GM18907 (cell line): ENCODE data around the gene KCNH6.

Experiments
- ATAC-seq: cut with Tn5 transposase; IDR thresholded peaks from one replicate; pipeline ENCODE4 v1.9.1; 2021; ENCODE audit warnings: mild to moderate bottlenecking, moderate library complexity; ENCODE audit not compliant: unreplicated experiment

KCNH6 gene, protein sequence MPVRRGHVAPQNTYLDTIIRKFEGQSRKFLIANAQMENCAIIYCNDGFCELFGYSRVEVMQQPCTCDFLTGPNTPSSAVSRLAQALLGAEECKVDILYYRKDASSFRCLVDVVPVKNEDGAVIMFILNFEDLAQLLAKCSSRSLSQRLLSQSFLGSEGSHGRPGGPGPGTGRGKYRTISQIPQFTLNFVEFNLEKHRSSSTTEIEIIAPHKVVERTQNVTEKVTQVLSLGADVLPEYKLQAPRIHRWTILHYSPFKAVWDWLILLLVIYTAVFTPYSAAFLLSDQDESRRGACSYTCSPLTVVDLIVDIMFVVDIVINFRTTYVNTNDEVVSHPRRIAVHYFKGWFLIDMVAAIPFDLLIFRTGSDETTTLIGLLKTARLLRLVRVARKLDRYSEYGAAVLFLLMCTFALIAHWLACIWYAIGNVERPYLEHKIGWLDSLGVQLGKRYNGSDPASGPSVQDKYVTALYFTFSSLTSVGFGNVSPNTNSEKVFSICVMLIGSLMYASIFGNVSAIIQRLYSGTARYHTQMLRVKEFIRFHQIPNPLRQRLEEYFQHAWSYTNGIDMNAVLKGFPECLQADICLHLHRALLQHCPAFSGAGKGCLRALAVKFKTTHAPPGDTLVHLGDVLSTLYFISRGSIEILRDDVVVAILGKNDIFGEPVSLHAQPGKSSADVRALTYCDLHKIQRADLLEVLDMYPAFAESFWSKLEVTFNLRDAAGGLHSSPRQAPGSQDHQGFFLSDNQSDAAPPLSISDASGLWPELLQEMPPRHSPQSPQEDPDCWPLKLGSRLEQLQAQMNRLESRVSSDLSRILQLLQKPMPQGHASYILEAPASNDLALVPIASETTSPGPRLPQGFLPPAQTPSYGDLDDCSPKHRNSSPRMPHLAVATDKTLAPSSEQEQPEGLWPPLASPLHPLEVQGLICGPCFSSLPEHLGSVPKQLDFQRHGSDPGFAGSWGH

DNA sequence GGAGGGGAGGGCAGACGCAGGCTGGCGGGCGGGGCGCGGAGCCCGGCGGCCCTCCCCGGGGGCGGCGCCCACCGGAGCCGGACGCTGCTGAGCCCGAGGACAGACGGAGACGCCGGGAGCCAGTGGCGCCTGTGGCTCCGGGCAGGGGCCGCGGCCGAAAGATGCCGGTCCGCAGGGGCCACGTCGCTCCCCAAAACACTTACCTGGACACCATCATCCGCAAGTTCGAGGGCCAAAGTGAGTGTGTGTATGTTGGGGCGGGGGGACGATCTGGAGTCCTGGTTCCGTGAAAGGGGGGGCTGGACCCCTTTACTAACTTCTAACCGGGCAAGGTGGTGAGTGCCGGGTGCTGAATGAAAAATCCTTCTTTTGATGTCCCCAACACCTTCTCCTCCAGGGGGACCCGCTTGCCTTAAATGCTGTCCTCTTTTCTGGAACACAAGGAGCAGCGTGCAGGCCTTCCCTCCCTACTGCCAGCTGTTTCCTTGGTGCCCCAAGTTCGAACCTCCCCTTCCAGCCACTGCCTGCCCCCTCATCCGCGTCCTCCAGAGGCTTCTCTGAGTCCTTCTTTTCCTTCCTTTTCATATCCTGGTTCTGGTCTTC lies at the start of gene KCNH6:
TSS of gene KCNH6 (plus strand) at position 106 of the 603 bp plus-strand sequence. CDS start at position 162, 56 bp downstream.
- ATAC-seq = no peak

DNA sequence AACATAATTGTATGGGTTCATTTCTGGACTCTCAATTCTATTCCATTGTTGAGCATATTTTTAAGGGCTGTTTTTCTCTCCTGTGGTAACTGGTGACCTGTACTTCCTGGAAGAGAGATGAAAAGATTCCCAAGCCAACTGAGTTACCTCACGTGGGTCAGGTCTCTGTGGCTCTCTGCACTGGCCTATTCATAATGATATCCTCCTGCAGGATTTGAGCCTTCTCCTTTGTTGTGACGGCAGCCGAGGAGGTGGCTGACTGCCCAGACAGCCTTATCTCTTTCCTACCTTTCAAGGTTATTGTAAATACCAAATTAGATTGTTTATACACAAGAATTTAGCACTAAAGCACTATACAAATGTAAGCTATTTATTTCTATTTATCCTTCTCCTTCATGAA lies 49.0 kb upstream of the KCNH6 start:
- ATAC-seq = no peak

DNA sequence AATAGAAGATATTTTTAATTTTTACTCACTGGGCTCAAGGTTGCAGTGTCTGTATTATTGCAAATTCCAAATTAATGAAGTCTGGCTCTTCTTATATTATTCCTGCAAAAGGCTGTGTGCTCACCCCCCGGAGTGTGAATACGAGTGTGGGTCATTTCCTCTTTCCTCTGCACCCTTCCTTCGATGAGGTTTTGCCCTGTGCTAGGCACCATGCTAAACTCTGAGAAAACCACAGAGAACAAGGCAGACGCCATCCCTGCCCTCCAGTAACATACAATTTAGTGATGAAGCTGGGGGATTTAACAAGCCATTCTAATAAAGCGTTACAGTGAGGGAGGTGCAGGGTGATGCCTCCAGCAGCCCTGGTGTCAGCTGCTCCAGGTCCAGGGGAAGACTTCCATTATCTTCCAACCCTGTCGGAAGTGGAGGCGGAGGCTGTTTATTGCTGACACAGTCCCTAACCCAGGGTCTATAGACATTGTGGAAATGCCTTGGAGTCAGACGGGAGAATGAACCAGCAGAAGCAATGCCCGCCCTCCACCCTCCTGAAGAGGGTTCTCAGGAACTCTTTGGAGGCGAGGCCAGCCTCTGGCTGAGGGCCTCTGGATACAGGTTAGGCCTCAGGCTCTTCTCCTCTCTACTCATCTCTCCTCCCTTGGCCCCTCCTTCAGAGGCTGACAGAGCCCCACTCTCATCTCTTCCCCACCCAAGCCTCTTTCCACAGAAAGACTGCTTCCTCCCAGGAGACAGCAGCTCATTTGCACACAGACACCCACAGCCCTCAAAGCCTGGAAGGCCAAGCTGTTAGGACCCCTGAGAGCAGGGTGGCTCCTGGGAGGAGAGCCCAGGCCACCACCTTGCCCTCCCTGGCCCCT lies 48.3 kb upstream of the KCNH6 start:
- no peak for ATAC-seq

DNA sequence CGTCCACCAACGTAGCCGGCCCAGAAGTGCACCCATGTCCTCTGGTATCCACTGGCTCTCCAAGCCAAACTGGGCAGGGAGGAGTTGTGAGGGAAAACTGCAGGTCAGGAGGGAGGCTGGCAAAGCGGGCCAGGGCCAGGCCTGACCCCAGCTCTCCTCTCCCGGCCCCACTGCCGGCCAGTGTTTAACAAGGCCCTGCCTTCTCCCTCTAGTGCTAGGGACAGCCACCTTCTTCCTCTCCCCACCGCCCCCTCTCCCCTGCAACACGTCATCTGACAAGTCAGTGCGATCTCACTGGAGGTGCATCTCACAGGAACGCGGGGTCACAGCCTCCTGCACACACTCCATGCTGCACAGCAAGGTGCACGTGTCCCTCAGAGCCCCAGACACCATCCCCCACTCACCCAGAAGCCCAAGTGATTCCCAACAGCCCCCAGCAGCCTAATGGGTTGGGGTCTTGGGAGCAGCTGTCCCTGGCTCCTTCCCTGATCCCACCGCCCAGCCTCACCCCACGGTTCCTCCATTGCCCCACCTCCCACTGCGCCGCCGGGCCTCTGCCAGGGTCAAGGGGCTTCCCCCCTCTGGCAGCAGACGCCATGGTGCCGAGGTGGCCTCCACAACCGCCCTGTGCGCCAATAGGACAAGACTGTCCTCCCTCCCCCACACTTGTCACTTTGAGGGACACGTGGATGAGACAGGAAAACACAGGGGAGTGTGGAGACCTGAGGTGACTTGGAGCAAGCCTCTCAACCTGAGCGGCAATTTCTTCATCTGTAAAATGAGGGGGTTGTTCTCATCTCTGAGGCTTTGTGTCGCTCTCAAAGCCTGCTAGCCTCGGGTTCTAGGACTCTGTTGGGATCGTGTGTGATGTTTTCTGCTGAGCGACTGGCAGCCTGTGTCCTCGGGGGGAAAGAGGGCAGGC lies 47.4 kb upstream of the KCNH6 start:
- ATAC-seq = no peak

DNA sequence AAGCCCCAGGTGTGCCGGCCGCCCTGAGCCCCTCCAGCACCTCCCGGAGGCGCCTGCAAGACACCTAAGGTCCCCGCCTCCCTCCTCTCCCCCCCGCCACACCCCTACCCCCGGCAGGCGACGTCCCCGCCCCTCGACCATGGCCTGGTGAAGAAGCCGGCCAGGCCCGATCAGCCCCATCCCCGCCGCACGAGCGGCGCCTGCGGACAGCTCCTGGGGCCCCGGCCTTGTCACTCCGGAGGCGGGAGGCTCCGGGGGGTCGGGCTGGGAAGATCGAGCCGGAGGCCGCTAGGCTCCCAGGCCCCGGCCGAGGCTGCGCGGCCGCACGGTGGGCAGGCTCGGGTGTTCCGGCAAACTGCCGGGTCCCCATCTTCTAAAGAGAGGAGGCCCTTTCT lies 46.7 kb upstream of the KCNH6 start:
- ATAC-seq = no peak

DNA sequence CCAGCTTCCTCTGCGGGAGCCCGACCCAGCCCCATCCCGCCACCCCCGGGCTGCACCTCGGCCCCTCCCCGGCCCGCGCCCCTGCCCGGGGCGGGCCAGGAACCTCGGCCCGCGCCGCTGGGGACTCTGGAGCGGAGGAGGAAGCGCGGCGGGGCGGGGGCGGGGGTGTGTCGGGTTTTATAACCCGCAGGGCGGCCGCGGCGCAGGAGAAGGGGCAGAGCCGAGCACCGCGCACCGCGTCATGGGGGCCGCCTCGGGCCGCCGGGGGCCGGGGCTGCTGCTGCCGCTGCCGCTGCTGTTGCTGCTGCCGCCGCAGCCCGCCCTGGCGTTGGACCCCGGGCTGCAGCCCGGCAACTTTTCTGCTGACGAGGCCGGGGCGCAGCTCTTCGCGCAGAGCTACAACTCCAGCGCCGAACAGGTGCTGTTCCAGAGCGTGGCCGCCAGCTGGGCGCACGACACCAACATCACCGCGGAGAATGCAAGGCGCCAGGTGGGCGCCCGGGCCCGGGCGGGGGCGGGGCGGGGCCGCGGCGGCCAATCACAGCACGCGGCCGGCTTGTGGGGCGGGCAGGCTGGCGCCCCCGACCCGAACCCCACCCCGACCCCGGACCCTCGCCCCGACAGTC lies 46.2 kb upstream of the KCNH6 start, which contains the start of gene ACE:
TSS of gene ACE (plus strand) at position 208 of the 626 bp plus-strand sequence. CDS start at position 242, 34 bp downstream.
- no peak for ATAC-seq

DNA sequence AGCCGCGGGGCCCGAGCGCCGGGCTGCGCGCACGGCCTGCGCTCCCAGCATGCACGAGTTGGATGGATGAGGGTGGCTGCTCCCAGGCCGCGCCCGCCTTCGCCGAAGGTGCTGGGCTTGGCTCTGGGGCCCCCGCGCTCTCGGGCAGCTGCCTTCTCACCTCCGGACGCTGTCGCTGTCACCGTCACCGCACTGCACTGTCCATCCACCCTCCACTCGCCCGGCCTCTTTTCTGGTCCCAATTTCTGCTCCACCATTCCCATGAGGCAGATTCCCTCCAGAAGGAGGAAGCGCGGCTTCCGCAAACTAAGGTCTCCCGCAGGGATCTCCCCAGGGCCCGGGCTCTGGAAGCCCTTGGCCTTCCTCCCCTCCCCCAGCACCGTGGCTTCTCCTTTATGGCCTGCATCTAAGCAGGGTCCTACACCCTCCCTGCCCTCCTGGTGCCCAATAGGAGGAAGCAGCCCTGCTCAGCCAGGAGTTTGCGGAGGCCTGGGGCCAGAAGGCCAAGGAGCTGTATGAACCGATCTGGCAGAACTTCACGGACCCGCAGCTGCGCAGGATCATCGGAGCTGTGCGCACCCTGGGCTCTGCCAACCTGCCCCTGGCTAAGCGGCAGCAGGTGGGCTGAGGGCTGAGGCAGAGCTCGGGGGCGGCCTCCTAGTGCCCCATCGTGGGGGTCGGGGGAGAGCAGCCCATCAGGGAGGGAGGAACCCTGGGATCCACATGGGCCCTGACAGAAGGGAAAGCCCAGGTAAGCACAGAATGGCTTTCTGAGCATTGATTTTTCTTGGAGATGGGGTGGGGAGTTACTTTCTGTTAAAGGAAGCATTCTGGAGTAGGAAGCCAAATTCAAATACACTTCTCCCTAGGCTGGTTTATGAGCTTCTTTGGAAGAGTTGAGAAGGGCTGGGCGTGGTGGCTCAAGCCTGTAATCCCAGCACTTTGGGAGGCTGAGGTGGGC lies 45.4 kb upstream of the KCNH6 start:
- no peak for ATAC-seq

DNA sequence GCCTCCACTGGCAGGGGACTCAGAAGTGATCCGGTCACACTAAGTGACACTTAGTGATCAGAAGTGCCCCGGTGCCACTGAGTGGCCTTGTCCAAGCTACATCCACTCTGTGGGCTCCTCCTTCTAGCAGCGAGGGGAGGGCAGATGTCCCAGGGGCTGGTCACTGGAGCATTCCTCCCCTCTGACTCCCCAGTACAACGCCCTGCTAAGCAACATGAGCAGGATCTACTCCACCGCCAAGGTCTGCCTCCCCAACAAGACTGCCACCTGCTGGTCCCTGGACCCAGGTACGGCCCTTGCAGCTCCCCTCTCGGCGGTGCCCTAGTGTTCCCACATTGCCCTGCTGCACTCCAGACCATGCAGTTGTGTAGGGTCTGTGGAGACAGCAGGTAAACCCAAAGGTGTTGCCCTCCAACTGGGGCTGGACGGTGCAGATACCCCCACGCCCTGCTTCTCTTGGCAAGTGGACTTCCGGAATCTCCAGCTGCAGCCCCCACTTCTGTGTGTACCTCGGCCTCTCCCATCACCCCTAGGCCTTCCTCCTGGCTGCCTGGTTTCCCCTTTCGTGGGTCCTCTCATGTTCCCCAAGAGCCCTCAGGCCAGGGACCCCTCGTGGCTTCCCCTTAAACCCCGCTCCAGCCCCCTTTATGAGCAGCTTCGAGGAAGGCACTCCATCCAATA lies 44.2 kb upstream of the KCNH6 start:
- ATAC-seq = peak; percentile 69

DNA sequence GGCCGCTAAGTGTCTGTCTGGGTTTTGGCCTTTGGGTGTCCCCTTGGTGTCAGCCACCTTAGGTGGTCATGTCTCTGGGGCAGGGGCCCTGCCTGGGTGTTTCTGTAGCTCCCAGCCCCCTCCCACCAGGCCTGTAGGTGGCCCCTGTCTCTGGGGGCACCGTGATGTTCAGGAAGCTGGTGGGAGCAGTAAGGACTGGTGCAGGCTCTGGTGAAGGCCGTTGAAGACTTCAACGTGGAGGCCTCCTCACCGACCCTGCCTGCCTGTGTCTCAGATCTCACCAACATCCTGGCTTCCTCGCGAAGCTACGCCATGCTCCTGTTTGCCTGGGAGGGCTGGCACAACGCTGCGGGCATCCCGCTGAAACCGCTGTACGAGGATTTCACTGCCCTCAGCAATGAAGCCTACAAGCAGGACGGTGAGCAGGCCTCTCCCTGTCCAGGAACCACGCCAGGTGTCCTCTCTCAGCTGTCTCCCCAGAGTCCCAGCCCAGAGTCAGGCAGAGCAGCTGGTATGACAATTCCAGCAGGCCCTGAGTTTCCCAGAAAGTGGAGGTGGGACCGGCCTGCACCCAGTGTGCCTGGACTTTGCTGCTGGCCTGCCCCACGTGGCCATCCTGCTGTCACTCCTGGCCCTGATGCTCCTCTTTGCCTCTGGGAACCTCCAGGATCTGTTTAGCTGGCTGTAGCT lies 43.5 kb upstream of the KCNH6 start:
- ATAC-seq = no peak

DNA sequence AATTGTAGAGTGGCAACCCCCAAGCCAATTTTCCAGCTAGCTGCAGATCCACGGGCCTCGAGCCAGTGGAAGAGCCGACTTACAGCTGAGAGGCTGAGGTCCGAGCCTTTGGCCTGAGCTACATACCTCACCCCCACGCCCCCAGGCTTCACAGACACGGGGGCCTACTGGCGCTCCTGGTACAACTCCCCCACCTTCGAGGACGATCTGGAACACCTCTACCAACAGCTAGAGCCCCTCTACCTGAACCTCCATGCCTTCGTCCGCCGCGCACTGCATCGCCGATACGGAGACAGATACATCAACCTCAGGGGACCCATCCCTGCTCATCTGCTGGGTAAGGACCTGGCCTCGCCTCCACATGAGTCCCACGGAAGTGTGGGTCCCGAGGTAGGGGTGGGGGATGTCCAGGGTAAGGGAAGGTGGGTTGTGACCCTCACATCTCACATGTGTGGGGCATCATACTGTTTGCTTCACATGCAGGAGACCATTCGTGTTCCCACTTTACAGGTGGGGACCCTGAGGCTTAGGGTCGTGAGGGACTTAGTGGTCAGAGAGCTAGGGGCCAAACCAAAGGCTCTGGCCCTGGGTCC lies 42.9 kb upstream of the KCNH6 start:
- ATAC-seq = no peak

DNA sequence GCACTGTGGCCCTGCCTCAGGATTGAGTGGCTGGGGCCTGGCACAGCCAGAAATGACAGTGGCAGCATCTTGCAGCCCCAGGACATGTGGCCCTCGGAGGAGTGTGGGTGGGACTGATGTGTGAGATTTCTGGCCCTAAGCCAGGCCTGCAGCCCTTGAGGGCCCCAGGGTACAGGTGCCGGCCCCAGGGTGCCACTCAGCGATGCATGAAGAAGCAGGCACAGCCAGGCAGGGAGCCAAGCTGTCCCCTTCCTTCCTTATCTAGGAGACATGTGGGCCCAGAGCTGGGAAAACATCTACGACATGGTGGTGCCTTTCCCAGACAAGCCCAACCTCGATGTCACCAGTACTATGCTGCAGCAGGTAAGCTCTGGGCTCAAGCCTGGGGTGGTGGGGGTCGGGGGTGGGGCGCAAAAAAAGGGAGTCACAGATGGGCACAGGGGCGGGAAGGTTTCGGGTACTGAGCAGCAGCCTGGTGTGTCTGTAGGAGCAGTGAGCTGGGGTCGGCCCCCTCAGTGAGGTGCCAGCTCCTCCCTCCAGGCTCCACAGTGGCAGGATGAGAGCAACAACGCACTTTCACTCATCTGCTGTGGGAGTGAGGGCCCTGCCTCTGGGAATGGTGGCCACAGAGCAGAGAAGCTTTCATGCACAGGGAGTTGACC lies 42.2 kb upstream of the KCNH6 start:
- ATAC-seq = no peak

DNA sequence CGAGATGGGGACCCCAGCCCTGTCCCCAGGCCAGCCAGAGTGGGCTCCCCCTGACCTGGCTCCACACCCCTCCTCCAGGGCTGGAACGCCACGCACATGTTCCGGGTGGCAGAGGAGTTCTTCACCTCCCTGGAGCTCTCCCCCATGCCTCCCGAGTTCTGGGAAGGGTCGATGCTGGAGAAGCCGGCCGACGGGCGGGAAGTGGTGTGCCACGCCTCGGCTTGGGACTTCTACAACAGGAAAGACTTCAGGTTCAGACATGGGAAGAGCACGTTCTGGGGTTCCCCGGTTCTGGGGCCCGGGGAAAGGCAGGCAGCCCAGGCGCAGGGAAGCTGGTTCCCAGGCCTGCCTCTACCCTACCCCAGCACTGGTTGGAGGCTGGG lies 41.7 kb upstream of the KCNH6 start:
- ATAC-seq = no peak

DNA sequence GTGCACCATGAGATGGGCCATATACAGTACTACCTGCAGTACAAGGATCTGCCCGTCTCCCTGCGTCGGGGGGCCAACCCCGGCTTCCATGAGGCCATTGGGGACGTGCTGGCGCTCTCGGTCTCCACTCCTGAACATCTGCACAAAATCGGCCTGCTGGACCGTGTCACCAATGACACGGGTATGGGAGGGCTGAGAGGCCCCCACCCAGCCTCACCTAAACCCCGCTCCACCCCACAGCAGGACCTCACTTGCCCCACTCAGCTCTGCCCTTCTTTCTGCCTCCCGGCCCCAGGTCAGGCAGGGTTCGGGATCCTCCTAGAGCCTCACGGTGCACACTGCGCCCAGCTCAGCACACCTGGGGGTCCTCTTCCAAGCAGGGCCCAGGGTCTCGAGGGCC lies 40.6 kb upstream of the KCNH6 start:
- no peak for ATAC-seq

DNA sequence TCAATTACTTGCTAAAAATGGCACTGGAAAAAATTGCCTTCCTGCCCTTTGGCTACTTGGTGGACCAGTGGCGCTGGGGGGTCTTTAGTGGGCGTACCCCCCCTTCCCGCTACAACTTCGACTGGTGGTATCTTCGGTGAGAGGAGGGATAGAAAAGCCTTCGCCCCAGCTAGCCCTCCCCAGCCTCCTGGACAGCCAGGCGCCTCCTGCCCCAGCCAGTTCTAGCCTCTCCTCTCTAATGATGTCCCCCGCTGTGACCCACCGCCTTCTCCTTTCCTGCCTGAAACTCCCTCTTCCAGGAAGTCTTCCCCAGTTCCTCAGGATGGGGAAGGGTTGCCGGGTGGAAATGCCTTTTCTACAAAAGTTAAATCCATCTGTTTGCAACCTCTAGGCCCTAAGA lies 40.1 kb upstream of the KCNH6 start:
- no peak for ATAC-seq

DNA sequence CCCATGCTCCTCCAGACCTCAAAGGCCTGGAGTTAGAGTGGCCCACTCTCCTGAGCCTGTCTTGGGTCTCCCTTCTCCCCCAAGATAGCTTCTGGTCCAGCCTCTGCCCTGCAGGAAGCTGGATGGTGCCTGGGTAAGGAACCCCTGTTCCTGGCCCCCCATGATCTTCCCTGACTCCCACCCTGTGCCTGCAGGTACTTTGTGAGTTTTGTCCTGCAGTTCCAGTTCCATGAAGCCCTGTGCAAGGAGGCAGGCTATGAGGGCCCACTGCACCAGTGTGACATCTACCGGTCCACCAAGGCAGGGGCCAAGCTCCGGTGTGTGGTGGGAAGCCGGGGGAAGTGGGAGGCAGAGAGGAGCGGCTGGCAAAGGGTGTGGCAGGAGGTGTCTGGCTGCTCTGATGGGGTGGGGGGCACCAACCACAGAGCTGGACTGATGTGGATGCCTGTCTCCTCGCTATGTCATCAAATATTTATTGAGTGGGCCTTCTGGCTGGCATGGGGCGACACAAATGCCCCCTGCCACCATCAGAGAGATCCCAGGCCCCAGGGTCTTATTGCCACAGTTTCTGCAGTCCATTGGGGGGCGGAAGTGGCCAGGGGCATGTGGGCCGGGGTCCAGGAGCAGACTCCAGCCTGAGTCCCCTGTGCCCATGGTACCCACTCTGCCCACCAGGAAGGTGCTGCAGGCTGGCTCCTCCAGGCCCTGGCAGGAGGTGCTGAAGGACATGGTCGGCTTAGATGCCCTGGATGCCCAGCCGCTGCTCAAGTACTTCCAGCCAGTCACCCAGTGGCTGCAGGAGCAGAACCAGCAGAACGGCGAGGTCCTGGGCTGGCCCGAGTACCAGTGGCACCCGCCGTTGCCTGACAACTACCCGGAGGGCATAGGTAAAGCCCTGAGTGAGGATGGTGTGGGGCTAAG lies 39.2 kb upstream of the KCNH6 start:
- ATAC-seq = no peak
